Left kidney (tissue), 8 donors: ENCODE results near the gene PLBD2. TPM values are rescaled to one million over a fixed set of nuclear protein-coding genes. Genes with fewer than 3 reads are reported as not detected.

ENCODE experiments used
- DNase-seq: peaks from one replicate; pipeline ENCODE4 v3.0.0-alpha.2; 2013
- long read RNA-seq, 8 donors: transcript quantifications; one replicate each; lab custom pipeline, GENCODE V29; 2026
- polyA plus RNA-seq: library from polyadenylated mRNA; unstranded; fragments of 120-200 nt; gene quantifications from one replicate; pipeline ENCODE4 v1.2.1, GENCODE V29; 2013; ENCODE audit not compliant: insufficient read length

PLBD2 gene
- polyA plus RNA-seq = 20.6 TPM
- long read RNA-seq, donor 1, full-length matches to known transcripts = 4 of 4 reads
- long read RNA-seq, donor 1, partial matches to known transcripts = 0 of 4 reads
- long read RNA-seq, donor 1, other reads (novel, unspliced or antisense) = 0 of 4 reads
- long read RNA-seq, donor 2, full-length matches to known transcripts = 3 of 3 reads
- long read RNA-seq, donor 2, partial matches to known transcripts = 0 of 3 reads
- long read RNA-seq, donor 2, other reads (novel, unspliced or antisense) = 0 of 3 reads
- long read RNA-seq, donor 3, full-length matches to known transcripts = 3 of 3 reads
- long read RNA-seq, donor 3, partial matches to known transcripts = 0 of 3 reads
- long read RNA-seq, donor 3, other reads (novel, unspliced or antisense) = 0 of 3 reads
- long read RNA-seq, donor 4 = 0 reads
- long read RNA-seq, donor 5, full-length matches to known transcripts = 5 of 5 reads
- long read RNA-seq, donor 5, partial matches to known transcripts = 0 of 5 reads
- long read RNA-seq, donor 5, other reads (novel, unspliced or antisense) = 0 of 5 reads
- long read RNA-seq, donor 6, full-length matches to known transcripts = 5 of 5 reads
- long read RNA-seq, donor 6, partial matches to known transcripts = 0 of 5 reads
- long read RNA-seq, donor 6, other reads (novel, unspliced or antisense) = 0 of 5 reads
- long read RNA-seq, donor 7, full-length matches to known transcripts = 4 of 4 reads
- long read RNA-seq, donor 7, partial matches to known transcripts = 0 of 4 reads
- long read RNA-seq, donor 7, other reads (novel, unspliced or antisense) = 0 of 4 reads
- long read RNA-seq, donor 8, full-length matches to known transcripts = 2 of 2 reads
- long read RNA-seq, donor 8, partial matches to known transcripts = 0 of 2 reads
- long read RNA-seq, donor 8, other reads (novel, unspliced or antisense) = 0 of 2 reads

DNA sequence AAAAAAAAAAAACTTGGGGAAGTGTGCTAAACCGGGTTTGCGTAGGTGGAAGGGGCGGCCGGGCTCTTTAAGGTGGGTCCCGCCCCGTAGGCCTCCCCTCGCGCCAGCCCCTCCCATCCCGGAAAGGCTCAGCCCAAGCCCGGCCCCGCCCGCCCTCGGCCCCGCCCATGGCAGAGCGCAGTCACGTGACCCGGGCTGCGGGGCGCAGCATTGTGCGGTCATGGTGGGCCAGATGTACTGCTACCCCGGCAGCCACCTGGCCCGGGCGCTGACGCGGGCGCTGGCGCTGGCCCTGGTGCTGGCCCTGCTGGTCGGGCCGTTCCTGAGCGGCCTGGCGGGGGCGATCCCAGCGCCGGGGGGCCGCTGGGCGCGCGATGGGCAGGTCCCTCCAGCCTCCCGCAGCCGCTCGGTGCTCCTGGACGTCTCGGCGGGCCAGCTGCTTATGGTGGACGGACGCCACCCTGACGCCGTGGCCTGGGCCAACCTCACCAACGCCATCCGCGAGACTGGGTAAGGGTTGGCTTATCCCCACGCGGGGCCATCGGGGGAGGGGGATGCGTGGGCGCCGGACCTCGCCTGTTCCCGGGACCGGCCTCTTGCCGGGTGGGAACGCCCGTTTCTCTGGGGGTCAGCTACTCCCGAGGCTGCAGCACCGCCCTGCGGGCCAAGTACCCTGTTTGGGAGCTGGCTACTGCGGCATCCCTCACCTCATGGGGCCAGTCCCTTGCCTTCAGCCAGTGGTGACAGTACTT lies at the start of gene PLBD2:
Gene PLBD2 (plus strand): TSS at position 207 of the 752 bp plus-strand sequence. CDS start 14 bp downstream, at position 221.
- peak; percentile 94 for DNase-seq

GRCh38 chr12:113310489-113310888 lies 47.9 kb upstream of the PLBD2 start:
- no peak for DNase-seq

DNA sequence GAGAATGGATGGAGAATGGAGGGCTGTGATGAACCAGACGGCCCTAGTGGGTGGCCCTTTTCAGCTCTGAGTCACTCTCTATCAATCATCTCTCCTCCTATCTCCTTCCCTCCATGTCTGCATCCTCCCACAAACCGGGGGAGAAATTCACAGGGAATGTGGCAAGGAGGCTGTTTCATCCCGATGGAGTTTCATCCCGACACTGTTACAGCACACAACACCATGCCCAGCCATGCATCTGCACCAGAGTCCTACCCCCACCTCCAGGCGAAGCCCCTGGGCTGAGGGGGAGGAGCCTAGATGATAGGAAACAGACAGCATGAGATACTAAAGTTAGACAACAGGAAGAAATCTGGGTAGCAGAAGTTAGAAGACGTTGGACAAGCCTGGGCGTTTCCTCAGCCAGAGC lies 44.3 kb upstream of the PLBD2 start:
- DNase-seq = no peak

GRCh38 chr12:113315358-113315757 lies 43.0 kb upstream of the PLBD2 start:
- DNase-seq = no peak

DNA sequence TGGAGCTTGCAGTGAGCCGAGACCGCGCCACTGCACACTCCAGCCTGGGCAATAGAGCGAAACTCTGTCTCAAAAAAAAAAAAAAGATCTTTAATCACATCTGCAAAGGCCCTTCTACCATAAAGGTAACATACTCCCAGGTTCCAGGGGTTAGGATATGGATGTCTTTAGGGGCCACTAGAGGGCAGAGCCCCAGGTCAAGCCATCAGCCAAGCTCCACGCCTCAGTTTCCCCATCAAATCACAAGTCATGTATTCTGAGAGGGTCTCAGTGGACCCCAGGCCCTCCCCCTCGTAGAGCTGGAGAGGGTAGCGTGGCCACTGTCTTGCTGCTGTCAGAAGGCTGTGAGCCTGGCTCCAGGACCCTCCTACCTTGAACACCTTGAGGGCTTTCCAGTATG lies 42.2 kb upstream of the PLBD2 start:
- no peak for DNase-seq

DNA sequence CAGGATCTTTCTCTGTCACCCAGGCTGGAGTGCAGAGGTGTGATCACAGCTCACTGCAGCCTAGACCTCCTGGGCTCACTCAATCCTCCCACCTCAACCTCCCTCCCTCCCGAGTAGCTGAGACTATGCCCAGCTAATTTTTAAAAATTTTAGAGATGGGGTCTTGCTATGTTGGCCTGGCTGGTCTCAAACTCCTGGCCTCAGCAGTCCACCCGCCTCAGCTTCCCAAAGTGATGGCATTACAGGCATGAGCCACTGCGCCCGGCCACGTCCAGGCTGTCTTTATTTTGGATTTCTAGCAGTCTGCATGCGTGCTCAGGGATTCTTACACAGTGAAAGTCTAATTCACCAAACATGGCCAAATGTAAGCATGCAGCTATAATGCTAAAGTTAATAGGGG lies 41.3 kb upstream of the PLBD2 start:
- DNase-seq = no peak

GRCh38 chr12:113318046-113318656 lies 40.2 kb upstream of the PLBD2 start:
- DNase-seq = no peak

DNA sequence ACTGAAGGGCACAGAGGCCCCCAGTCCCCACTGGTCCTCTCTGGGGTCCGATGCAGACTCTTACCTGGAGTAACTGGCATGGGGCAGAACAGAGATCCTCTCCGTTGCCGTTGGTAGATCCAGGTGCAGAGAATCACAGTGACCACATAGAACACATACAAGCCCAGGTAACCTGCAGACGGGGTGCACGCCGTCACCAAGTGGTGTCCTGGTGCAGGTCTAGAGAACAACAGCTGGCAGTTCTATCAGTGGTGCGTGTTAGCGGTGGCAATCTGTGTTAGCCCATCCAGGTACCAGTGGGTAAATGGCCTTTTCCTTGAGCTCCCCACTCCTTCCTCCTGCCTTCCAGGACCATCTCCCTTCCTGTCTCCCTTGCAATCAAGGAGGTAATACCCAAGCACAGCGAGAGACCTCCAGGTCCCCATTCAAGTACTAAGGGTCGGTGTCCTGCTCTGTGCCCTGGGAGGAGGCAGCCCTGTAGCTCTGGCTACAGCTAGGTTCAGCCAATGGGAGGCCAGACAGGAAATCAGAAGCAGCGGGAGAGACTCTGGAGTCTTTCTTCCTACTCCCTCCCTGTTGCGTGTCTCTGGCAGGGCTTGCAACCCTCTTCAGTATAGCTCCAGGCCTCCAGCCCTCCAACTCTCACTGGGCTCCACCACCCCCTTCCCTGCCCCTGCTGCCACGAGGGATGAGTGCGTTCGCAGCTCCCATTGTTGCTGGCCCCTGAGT lies 39.3 kb upstream of the PLBD2 start:
- DNase-seq = no peak

DNA sequence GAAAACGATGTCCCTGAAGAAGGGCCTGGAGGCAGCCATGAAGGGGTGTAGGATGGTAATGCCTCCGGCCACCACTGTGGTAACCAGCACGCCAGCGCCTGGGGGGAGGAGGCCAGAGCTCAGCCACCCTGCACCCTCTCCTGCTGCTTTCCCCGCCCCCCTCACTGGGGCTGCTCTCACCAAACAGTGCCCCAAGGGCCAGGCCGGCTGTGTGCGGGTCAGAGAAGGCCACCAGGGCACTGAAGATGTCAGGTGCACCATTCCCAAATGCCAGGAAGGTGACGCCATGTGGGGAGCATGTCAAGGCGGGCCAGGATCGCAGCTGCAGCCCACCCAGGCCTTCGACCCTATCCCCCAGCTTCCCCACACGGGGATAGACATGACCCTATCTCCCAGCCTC lies 38.0 kb upstream of the PLBD2 start:
- no peak for DNase-seq

DNA sequence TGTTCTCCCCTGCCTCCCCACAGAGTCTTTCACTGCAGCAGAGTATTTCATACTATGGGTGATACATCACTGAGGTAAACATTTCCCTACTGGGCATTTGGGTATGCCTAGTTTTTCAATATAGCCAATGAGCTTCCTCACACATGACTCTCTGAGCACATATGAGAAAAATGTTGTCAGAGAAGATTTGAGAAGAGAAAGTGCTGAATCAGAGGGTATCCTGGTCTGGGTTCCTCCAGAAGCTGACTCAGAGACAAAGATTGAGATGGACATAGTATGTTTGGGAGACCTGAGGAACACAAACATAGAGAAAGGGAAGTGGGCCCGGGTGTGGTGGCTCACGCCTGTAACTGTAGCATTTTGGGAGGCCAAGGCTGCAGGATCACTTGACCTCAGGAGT lies 36.0 kb upstream of the PLBD2 start:
- DNase-seq = no peak

- no peak for DNase-seq
Measured at GRCh38 chr12:113325916-113326315, 32.5 kb upstream of the PLBD2 start.

- DNase-seq = no peak
Measured at GRCh38 chr12:113326775-113327395, 31.5 kb upstream of the PLBD2 start.

DNA sequence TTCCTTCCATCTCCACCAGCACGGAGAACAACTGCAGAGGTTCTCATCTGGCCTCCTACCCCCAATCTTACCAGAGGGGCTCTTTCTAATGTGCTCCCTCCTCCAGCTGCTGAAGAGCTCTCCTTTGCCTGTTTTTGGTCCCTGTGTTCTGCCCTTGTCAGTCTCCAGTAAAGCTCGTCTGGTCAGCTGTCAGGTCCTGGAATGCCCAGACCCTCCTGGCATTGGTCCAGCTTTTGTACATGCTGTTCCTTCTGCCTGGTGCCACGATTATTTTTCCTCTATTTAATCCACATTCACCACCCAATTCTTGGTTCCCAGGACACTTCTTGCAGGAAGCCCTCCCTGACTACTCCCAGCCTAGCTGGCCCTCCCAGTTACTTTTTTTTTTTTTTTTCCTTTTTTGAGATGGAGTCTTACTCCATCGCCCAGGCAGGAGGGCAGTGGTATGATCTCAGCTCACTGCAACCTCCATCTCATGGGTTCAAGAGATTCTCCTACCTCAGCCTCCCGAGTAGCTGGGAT lies 30.0 kb upstream of the PLBD2 start:
- no peak for DNase-seq

- DNase-seq = no peak
Measured at GRCh38 chr12:113329022-113329790, 29.2 kb upstream of the PLBD2 start.

DNA sequence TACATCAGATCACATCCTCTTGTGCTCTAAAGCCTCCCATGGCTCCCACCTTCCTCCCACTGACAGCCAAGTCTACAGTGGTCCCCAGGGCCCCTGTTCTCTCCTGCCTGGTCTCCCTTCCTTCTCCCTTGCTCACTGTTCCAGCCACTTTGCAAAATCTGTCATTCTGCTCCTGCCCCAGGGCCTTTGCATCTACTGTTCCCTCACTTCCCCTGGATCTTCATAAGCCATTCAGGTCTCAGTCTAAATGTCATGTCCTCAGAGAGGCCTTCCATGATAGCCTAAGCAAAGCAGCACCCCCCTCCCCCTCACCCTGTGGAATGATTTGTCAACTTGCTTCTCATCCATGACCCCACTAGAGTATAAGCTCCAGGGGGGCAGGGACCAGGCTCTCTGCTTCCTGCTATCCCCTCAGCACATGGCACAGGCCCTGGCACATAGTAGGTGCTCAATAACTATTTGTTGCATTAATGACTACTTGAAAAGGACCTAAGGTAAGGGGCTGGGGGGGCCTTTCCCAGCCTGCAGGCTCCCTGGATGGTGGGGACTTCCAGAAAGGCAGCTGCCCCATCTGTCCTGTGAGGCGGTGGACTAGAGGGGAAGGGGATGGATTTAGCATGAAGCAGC lies 28.5 kb upstream of the PLBD2 start:
- DNase-seq = no peak

GRCh38 chr12:113330505-113330904 lies 27.9 kb upstream of the PLBD2 start:
- DNase-seq = no peak

DNA sequence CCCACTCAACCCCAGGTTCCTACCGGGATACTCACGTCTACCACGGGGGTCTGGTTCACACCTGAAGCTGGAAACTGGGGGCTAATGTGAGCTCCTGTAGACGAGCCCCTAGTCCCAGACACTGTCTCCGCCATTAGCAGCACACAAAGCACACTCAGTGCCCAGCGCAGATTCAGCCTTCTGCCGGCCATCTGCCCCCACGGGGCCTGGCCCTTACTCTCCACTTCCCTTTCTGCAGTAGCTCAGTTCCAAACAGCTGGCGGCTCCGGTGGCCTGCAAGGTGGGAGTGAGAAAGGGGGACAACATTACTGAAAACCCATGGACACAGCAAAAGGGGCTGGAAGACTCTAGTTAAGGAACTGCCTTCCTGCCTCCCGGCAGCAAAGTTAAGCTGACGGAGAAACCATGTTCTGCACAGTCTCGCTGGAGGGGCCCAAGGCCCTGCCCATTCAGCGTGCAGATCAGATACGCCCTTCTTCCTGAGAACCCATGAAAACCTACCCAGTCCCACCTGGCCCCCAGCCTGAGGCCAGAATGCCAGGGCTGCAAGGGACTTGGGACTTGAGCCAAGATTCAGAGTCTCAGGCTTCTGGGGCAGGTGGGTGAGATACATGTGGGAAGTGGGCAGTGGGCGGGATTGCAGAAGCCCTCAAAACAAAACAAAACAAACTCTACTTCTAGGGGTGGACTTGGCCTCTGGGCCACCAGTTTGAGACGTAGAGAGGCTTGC lies 25.5 kb upstream of the PLBD2 start:
- no peak for DNase-seq

DNA sequence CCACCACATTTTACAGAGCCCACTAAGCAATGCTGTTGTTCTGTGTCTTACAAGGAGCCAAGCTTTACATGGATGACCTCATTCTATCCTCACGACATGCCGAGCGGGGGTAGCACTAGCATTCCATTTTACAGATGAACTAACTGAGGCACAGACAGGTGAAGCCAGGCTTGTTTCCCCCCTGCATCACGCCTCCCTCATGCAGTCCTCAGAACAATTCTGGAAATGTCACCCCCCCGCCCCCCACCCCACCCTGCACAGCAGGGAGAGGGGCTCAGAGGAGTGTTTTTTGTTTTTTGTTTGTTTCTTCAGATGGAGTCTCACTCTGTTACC lies 25.0 kb upstream of the PLBD2 start:
- DNase-seq = no peak
